ENCODE results near the gene LRIG2. TPM values are rescaled to one million over a fixed set of nuclear protein-coding genes. Genes with fewer than 3 reads are reported as not detected.

The LRIG2 gene
- total RNA-seq, 1 experiment from 2014 or later: 11.8 TPM

DNA sequence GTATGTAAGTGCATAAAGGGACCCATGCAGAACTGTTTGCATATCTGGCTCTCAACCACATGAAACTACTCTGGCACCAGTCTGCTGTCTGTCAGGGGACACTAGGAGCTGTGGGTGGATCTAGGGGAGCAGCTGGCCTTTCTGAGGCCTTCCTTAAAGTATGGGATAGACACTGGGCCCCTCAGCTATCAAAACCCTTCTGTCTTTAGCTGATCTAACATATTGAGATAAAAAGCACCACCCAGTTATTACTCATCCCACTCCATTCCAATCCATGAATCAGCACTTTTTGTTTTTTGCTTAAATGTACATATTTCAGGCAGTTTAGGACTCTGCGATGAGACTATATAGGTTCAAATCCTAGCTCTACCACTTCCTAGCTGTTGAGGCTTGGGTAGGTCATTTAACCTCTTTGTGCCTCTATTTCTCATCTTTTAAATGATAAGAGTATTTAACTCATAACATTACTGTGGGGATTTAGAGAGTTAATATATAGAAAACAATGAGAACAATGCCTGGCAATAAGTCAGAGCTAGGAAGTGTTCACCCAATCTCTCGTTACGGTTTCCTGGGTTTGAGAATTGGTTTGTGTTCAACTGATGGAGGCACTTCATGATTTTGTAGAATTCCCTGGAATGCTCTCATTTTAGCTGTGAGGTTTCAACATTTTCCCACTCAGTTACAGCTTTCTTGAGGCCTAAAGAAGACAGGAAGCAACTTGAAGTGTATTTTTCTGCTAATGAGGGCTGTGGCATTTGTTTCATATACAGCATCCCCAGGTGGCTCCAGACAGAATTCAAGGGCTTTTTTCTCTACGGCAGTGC lies 68.9 kb downstream of the LRIG2 start:
- DNase-seq (ENCODE audit: unreplicated experiment): peak; percentile 22
- Mint-ChIP-seq H3K36me3 (ENCODE audit: insufficient read depth, unreplicated experiment) (no peaks in the 10 kb centered on the region), H3K27ac (ENCODE audit: low read depth, unreplicated experiment) (peak overlapping the region; percentile 3), H3K9me3 (ENCODE audit: unreplicated experiment) (no peaks in the 10 kb centered on the region), H3K27me3 (ENCODE audit: insufficient read depth, unreplicated experiment) (no peaks in the 10 kb centered on the region), H3K4me1 (ENCODE audit: insufficient read depth, unreplicated experiment) (peaks cover 20% of the 10 kb centered on the region), H3K4me3 (ENCODE audit: unreplicated experiment) (no peak overlapping the region)
- TF ChIP-seq, protein P1, sequence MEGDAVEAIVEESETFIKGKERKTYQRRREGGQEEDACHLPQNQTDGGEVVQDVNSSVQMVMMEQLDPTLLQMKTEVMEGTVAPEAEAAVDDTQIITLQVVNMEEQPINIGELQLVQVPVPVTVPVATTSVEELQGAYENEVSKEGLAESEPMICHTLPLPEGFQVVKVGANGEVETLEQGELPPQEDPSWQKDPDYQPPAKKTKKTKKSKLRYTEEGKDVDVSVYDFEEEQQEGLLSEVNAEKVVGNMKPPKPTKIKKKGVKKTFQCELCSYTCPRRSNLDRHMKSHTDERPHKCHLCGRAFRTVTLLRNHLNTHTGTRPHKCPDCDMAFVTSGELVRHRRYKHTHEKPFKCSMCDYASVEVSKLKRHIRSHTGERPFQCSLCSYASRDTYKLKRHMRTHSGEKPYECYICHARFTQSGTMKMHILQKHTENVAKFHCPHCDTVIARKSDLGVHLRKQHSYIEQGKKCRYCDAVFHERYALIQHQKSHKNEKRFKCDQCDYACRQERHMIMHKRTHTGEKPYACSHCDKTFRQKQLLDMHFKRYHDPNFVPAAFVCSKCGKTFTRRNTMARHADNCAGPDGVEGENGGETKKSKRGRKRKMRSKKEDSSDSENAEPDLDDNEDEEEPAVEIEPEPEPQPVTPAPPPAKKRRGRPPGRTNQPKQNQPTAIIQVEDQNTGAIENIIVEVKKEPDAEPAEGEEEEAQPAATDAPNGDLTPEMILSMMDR (IDR thresholded peaks at IDR 0.05; ENCODE audit: unreplicated experiment): no peak
- intact Hi-C loops (cut with micrococcal nuclease): loop anchor here (2.0 to 10.0 kb wide), 2 partner anchors 183 to 763 kb away; partner anchors contain the start of genes AP4B1 and DCLRE1B
- ChIA-PET POLR2A (interaction anchor here (0.6 to 1.9 kb wide), 5 partner anchors 246 to 311 kb away, joined by 3 to 9 read pairs (median 4); partner anchors contain the start of gene MAGI3), CTCF (interaction anchor here (0.5 to 7.4 kb wide), 13 partner anchors 20 to 608 kb away, joined by 3 to 153 read pairs (median 4); partner anchors contain the start of gene MAGI3)
- no TSS peak for BruUV-seq (replicated peaks)

DNA sequence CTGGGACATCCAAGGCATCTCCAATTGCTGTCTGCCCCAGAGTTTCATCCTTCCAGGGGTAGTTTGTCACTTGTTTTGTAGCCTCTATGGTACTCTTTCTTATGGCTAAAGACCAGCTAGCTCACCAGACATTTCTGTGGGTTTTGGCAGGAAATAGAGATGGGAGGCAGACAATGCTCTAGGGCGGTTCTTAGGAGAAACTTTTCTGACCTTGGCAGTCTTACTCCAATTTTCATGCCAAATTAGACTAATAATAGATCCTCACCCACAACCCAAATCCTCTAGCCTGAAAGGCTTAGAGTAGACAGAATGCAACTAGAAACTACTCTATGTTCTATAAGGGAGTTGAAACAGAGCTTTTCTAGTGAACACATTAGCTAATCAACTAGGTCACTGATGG lies 69.8 kb downstream of the LRIG2 start:
- ChIA-PET CTCF (interaction anchor here (1.2 to 7.4 kb wide), 4 partner anchors 246 to 533 kb away, joined by 4 to 153 read pairs (median 51); partner anchors contain the start of gene MAGI3), POLR2A (interaction anchor here (1.0 to 1.9 kb wide), 4 partner anchors 247 to 363 kb away, joined by 3 to 9 read pairs (median 4); partner anchors contain the start of gene MAGI3)
- no peaks in the 10 kb centered on the region for H3K9me3 Mint-ChIP-seq (ENCODE audit: unreplicated experiment)
- DNase-seq (ENCODE audit: unreplicated experiment): peak; percentile 16
- BruUV-seq (replicated peaks): no TSS peak
- H3K4me1 Mint-ChIP-seq (ENCODE audit: insufficient read depth, unreplicated experiment): peaks cover 20% of the 10 kb centered on the region
- H3K27ac Mint-ChIP-seq (ENCODE audit: low read depth, unreplicated experiment): no peak overlapping the region
- no peak overlapping the region for H3K4me3 Mint-ChIP-seq (ENCODE audit: unreplicated experiment)
- H3K27me3 Mint-ChIP-seq (ENCODE audit: insufficient read depth, unreplicated experiment): no peaks in the 10 kb centered on the region
- intact Hi-C loops (cut with micrococcal nuclease): loop anchor here (10.0 kb wide), 1 partner anchor 182 kb away; no protein-coding TSS in a partner anchor
- no peaks in the 10 kb centered on the region for H3K36me3 Mint-ChIP-seq (ENCODE audit: insufficient read depth, unreplicated experiment)
- TF ChIP-seq, protein P1 (IDR thresholded peaks at IDR 0.05; ENCODE audit: unreplicated experiment): no peak

DNA sequence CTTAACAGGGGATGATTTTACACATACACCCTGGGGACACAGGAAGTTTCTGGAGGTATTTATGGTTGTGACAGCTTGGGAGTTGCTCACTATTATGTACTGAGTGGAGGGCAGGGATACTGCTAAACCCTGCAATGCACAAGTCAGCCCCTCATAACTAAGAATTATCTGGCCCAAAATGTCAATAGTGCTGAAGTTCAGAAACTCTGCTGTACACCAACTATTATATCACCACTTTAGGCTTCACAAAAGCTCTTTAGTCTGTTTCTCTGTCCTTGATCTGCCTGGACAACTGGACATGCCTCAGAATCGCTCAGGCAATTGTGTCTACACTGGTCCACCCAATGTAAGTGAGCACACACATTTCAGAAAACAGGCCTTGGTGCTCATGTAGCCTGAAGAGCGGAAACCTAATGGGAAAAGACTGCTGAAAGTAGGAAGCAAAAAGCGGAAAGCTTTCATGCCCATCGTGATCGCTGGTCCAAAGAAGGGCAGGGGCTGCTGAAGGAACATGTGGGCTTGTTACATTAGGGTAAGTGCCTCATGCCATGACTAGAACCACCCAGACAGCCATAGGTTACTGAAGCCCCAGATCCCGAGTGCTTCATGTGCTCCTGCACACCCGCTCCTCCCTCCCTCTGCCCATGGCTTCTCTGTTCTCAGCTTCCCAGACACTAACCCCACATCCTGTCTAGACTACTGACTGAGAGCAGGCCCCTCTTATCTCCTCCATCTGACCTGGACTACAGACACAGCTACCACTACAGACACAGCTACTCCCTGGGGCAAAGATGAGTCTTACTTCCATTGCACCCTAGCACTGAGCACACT lies 73.5 kb downstream of the LRIG2 start:
- H3K27ac Mint-ChIP-seq (ENCODE audit: low read depth, unreplicated experiment): no peak overlapping the region
- BruUV-seq (replicated peaks): no TSS peak
- CTCF ChIA-PET: interaction anchor here (0.5 to 7.4 kb wide), 6 partner anchors 18 to 530 kb away, joined by 3 to 153 read pairs (median 4); no protein-coding TSS in a partner anchor
- no peaks in the 10 kb centered on the region for H3K9me3 Mint-ChIP-seq (ENCODE audit: unreplicated experiment)
- intact Hi-C loops (cut with micrococcal nuclease): loop anchor here (10.0 kb wide), 1 partner anchor 178 kb away; no protein-coding TSS in a partner anchor
- no peak for DNase-seq (ENCODE audit: unreplicated experiment)
- POLR2A ChIA-PET: interaction anchor here (0.6 kb wide), 1 partner anchor 17 kb away, joined by 3 read pairs; no protein-coding TSS in a partner anchor
- no peaks in the 10 kb centered on the region for H3K27me3 Mint-ChIP-seq (ENCODE audit: insufficient read depth, unreplicated experiment)
- no peak overlapping the region for H3K4me3 Mint-ChIP-seq (ENCODE audit: unreplicated experiment)
- TF ChIP-seq, protein P1 (IDR thresholded peaks at IDR 0.05; ENCODE audit: unreplicated experiment): no peak
- no peaks in the 10 kb centered on the region for H3K36me3 Mint-ChIP-seq (ENCODE audit: insufficient read depth, unreplicated experiment)
- peaks cover 18% of the 10 kb centered on the region for H3K4me1 Mint-ChIP-seq (ENCODE audit: insufficient read depth, unreplicated experiment)

All from MCF 10A (cell line).